PFSK-1 (cell line): ENCODE results near the gene HOXA9.

Experiments
- FOXP2 ChIP-seq: optimal IDR thresholded peaks from 2 replicates; pipeline ENCODE3; 2011; ENCODE audit warnings: borderline replicate concordance, control low read depth, inconsistent platforms; ENCODE audit not compliant: insufficient read depth; ENCODE audit errors: extremely low read length, extremely low read depth
- POLR2AphosphoS5 ChIP-seq: IDR thresholded peaks from 2 replicates; pipeline ENCODE4 v1.6.1; 2012; ENCODE audit warnings: low read depth, mild to moderate bottlenecking, control low read depth, low read length, moderate library complexity
- REST ChIP-seq, 2 experiments: IDR thresholded peaks; 2 replicates each; pipeline versions ENCODE4 v1.6.1 to v1.8.0; 2011 to 2012; ENCODE audit warnings: low read depth in 2 of 2, low read length in 2 of 2, control low read depth in 1 of 2, inconsistent platforms in 1 of 2, mild to moderate bottlenecking in 1 of 2, moderate library complexity in 1 of 2; ENCODE audit not compliant: insufficient read depth in 1 of 2
- SIN3A ChIP-seq: IDR thresholded peaks from 2 replicates; pipeline ENCODE4 v1.6.1; 2012; ENCODE audit warnings: mild to moderate bottlenecking, low read length, moderate library complexity, borderline replicate concordance; ENCODE audit not compliant: insufficient read depth
- TAF1 ChIP-seq: IDR thresholded peaks from 2 replicates; pipeline ENCODE4 v1.6.1; 2012; ENCODE audit warnings: low read length, control low read depth, borderline replicate concordance; ENCODE audit not compliant: insufficient read depth

HOXA9 gene

GRCh38 chr7:27196287-27196767 lies 31.0 kb upstream of the HOXA9 start:
- no peak for TF ChIP-seq REST (IDR thresholded peaks at IDR 0.05; ENCODE audit: insufficient read depth in 1 of 2, low read depth in 2 of 2, low read length in 2 of 2)
- TF ChIP-seq TAF1, result no peak
- no peak for TF ChIP-seq FOXP2

- TF ChIP-seq FOXP2 (no peak), REST (IDR thresholded peaks at IDR 0.05; ENCODE audit: insufficient read depth in 1 of 2, low read depth in 2 of 2, low read length in 2 of 2) (no peak), TAF1 (no peak), SIN3A (no peak), POLR2AphosphoS5 (no peak)
Observed at GRCh38 chr7:27194686-27195379, 29.5 kb upstream of the HOXA9 start.

- TF ChIP-seq POLR2AphosphoS5, result no peak
- no peak for TF ChIP-seq TAF1
- no peak for TF ChIP-seq FOXP2
- TF ChIP-seq REST (IDR thresholded peaks at IDR 0.05; ENCODE audit: insufficient read depth in 1 of 2, low read depth in 2 of 2, low read length in 2 of 2), result no peak
- no peak for TF ChIP-seq SIN3A
Observed at GRCh38 chr7:27194002-27194352, 28.6 kb upstream of the HOXA9 start.

- TF ChIP-seq POLR2AphosphoS5 (no peak), FOXP2 (no peak), REST (IDR thresholded peaks at IDR 0.05; ENCODE audit: insufficient read depth in 1 of 2, low read depth in 2 of 2, low read length in 2 of 2) (no peak), TAF1 (no peak), SIN3A (no peak)
Observed at GRCh38 chr7:27193335-27194001, 28.1 kb upstream of the HOXA9 start.
